ENCODE measurements around the gene KLF7. TPM values are rescaled to one million over a fixed set of nuclear protein-coding genes. Genes with fewer than 3 reads are reported as not detected.

KLF7 gene
- total and polyA plus RNA-seq, 4 donors: 1.9 to 11.5 (median 4.5) TPM

GRCh38 chr2:207039225-207039624, 126.5 kb downstream of the KLF7 start:
- H3K4me3 ChIP-seq (ENCODE audit: low read depth in 1 of 3, low read length in 3 of 3): no peak overlapping the region
- DNase-seq (ENCODE audit: low spot score): no peak
- no peak overlapping the region for H3K9ac ChIP-seq (ENCODE audit: low read depth in 1 of 2, low read length in 2 of 2)
- no peak for TF ChIP-seq RAD21 (IDR thresholded peaks at IDR 0.05)
- TF ChIP-seq ZBTB33 (IDR thresholded peaks at IDR 0.05): no peak
- no peak for TF ChIP-seq YY1 (IDR thresholded peaks at IDR 0.05)
- no peak for TF ChIP-seq EGR1 (IDR thresholded peaks at IDR 0.05; ENCODE audit: low read depth in 2 of 2)
- TF ChIP-seq JUND (IDR thresholded peaks at IDR 0.05): no peak
- no peak for TF ChIP-seq FOXA1 (IDR thresholded peaks at IDR 0.05)
- TF ChIP-seq CTCF (IDR thresholded peaks at IDR 0.05; ENCODE audit: low read depth, low read length, missing input control): no peak
- no peaks in the 10 kb centered on the region for H3K36me3 ChIP-seq (ENCODE audit: control insufficient read depth in 4 of 4, insufficient read depth in 3 of 4, low read depth in 1 of 4, low read length in 3 of 4)
- no peak overlapping the region for H3K27ac ChIP-seq (ENCODE audit: low read depth in 1 of 2, low read length in 2 of 2)
- H3K9me3 ChIP-seq (ENCODE audit: control insufficient read depth in 4 of 4, low read length in 3 of 4): no peaks in the 10 kb centered on the region
- no peaks in the 10 kb centered on the region for H3K4me1 ChIP-seq (ENCODE audit: control insufficient read depth in 4 of 4, insufficient read depth in 4 of 4, low read length in 3 of 4)
- no peaks in the 10 kb centered on the region for H3K27me3 ChIP-seq (ENCODE audit: control insufficient read depth in 4 of 4, insufficient read depth in 4 of 4, low read length in 3 of 4)
- WGBS: 79% methylated on average over 4 of the region's 4 CpGs

- 91% methylated on average over 2 of the region's 2 CpGs for WGBS
- Histone ChIP-seq H3K27ac (ENCODE audit: low read depth in 1 of 2, low read length in 2 of 2) (no peak overlapping the region), H3K9me3 (ENCODE audit: control insufficient read depth in 4 of 4, low read length in 3 of 4) (peaks cover 0 to 6% (median under 1%) of the 10 kb centered on the region in 4 donors), H3K4me1 (ENCODE audit: control insufficient read depth in 4 of 4, insufficient read depth in 4 of 4, low read length in 3 of 4) (no peaks in the 10 kb centered on the region), H3K9ac (ENCODE audit: low read depth in 1 of 2, low read length in 2 of 2) (no peak overlapping the region), H3K36me3 (ENCODE audit: control insufficient read depth in 4 of 4, insufficient read depth in 3 of 4, low read depth in 1 of 4, low read length in 3 of 4) (no peaks in the 10 kb centered on the region), H3K27me3 (ENCODE audit: control insufficient read depth in 4 of 4, insufficient read depth in 4 of 4, low read length in 3 of 4) (no peaks in the 10 kb centered on the region), H3K4me3 (ENCODE audit: low read depth in 1 of 3, low read length in 3 of 3) (no peak overlapping the region)
- TF ChIP-seq CTCF (IDR thresholded peaks at IDR 0.05; ENCODE audit: low read depth, low read length, missing input control): no peak
- TF ChIP-seq RAD21 (IDR thresholded peaks at IDR 0.05): no peak
- TF ChIP-seq FOXA2 (IDR thresholded peaks at IDR 0.05): no peak
- no peak for TF ChIP-seq SP1 (IDR thresholded peaks at IDR 0.05)
- TF ChIP-seq HNF4A (conservative IDR thresholded peaks at IDR 0.05): no peak
- TF ChIP-seq EGR1 (IDR thresholded peaks at IDR 0.05; ENCODE audit: low read depth in 2 of 2): no peak
- no peak for TF ChIP-seq YY1 (IDR thresholded peaks at IDR 0.05)
- no peak for TF ChIP-seq GABPA (IDR thresholded peaks at IDR 0.05 in 1 of 2, conservative IDR thresholded peaks at IDR 0.05 in 1 of 2)
- no peak for TF ChIP-seq JUND (IDR thresholded peaks at IDR 0.05)
- TF ChIP-seq NR2F2 (IDR thresholded peaks at IDR 0.05): no peak
- no peak for TF ChIP-seq MAX (IDR thresholded peaks at IDR 0.05)
- TF ChIP-seq RXRA (IDR thresholded peaks at IDR 0.05): no peak
- TF ChIP-seq ATF3 (IDR thresholded peaks at IDR 0.05): no peak
- no peak for TF ChIP-seq REST (IDR thresholded peaks at IDR 0.05)
- TF ChIP-seq FOXA1 (IDR thresholded peaks at IDR 0.05): no peak
- no peak for TF ChIP-seq HNF4G (IDR thresholded peaks at IDR 0.05)
- no peak for TF ChIP-seq TAF1 (conservative IDR thresholded peaks at IDR 0.05)
- no peak for TF ChIP-seq ZBTB33 (IDR thresholded peaks at IDR 0.05)
- DNase-seq (ENCODE audit: low spot score): no peak
Observed at GRCh38 chr2:207038299-207038698, 127.4 kb downstream of the KLF7 start.

Data from liver (tissue), 9 donors.